Fibroblast of lung (primary cell): ENCODE measurements around the gene HHLA2. TPM values are rescaled to one million over a fixed set of nuclear protein-coding genes. Genes with fewer than 3 reads are reported as not detected.

Experiments
- DNase-seq, 2 donors: peaks; one replicate each; pipeline versions ENCODE4 v3.0.0 to v3.0.0-alpha.2; 2010; ENCODE audit warnings: low read depth in 2 of 2
- H2AFZ ChIP-seq: 2 replicates; pipeline ENCODE4 v1.5.1; 2012; ENCODE audit warnings: low read length, control low read depth, inconsistent platforms
- H3K27ac ChIP-seq: 2 replicates; pipeline ENCODE4 v1.5.1; 2011; ENCODE audit warnings: low read length, control low read depth; ENCODE audit not compliant: insufficient read depth
- H3K27me3 ChIP-seq: 2 replicates; pipeline ENCODE4 v1.5.1; 2011; ENCODE audit warnings: mild to moderate bottlenecking, low read length; ENCODE audit not compliant: control insufficient read depth, insufficient read depth
- H3K36me3 ChIP-seq: 2 replicates; pipeline ENCODE4 v1.5.1; 2011; ENCODE audit warnings: low read length; ENCODE audit not compliant: control insufficient read depth, insufficient read depth
- H3K4me1 ChIP-seq: 2 replicates; pipeline ENCODE4 v1.5.1; 2011; ENCODE audit warnings: low read length; ENCODE audit not compliant: control insufficient read depth, insufficient read depth; ENCODE audit errors: extremely low read depth
- H3K4me2 ChIP-seq: 2 replicates; pipeline ENCODE4 v1.5.1; 2011; ENCODE audit warnings: low read length, control low read depth; ENCODE audit not compliant: insufficient read depth; ENCODE audit errors: extremely low read depth
- H3K4me3 ChIP-seq, 4 experiments: fragments of 200-600 bp in 1 of 4; sonication (generic) in 1 of 4; replicated peaks in 1 of 4; 2 replicates each; pipeline ENCODE4 v1.5.1; 2011 to 2016; ENCODE audit warnings: low read length in 4 of 4, low read depth in 3 of 4, mild to moderate bottlenecking in 3 of 4, control low read depth in 2 of 4, inconsistent platforms in 1 of 4, mixed read lengths in 1 of 4; ENCODE audit not compliant: insufficient read depth in 1 of 4; ENCODE audit errors: control extremely low read depth in 1 of 4
- H3K79me2 ChIP-seq: 2 replicates; pipeline ENCODE4 v1.5.1; 2012; ENCODE audit warnings: mild to moderate bottlenecking, low read length, inconsistent platforms; ENCODE audit not compliant: control insufficient read depth, insufficient read depth
- H3K9ac ChIP-seq: 2 replicates; pipeline ENCODE4 v1.5.1; 2011; ENCODE audit warnings: mild to moderate bottlenecking, low read length, control low read depth; ENCODE audit not compliant: insufficient read depth
- H3K9me3 ChIP-seq: 2 replicates; pipeline ENCODE4 v1.5.1; 2012; ENCODE audit warnings: low read depth, low read length; ENCODE audit not compliant: control insufficient read depth, insufficient read depth
- H4K20me1 ChIP-seq: 2 replicates; pipeline ENCODE4 v1.5.1; 2011; ENCODE audit warnings: low read length; ENCODE audit not compliant: control insufficient read depth, insufficient read depth; ENCODE audit errors: extremely low read depth
- EZH2 ChIP-seq: IDR thresholded peaks from 2 replicates; pipeline ENCODE4 v1.5.1; 2012; ENCODE audit warnings: low read length, control low read depth, mild to moderate bottlenecking; ENCODE audit errors: missing control alignments
- polyA plus RNA-seq, 2 donors: library from polyadenylated mRNA; depleted of rRNA in 1 of 2; stranded (reverse) in 1 of 2; unstranded in 1 of 2; fragments of >200 nt; gene quantifications; 2 replicates each; pipeline ENCODE4 v1.2.1, GENCODE V29; 2011 to 2012; ENCODE audit warnings: missing spikeins in 1 of 2
- total RNA-seq: library from RNA; depleted of rRNA; stranded (reverse); fragments of >200 nt; gene quantifications from 2 replicates; pipeline ENCODE4 v1.2.1, GENCODE V29; 2014
- TF ChIP-seq, protein P1 (sequence below), 2 donors: IDR thresholded peaks in 1 of 2; conservative IDR thresholded peaks in 1 of 2; 1 replicate in 1 of 2; 2 replicates in 1 of 2; pipeline ENCODE4 v1.5.1; 2011 to 2012; ENCODE audit warnings: low read length in 2 of 2, control low read depth in 1 of 2, inconsistent platforms in 1 of 2, low read depth in 1 of 2, mild to moderate bottlenecking in 1 of 2

HHLA2 gene
- total and polyA plus RNA-seq, 2 donors (not counting 1 experiment from before 2014, with no cell fraction given), result not detected

DNA sequence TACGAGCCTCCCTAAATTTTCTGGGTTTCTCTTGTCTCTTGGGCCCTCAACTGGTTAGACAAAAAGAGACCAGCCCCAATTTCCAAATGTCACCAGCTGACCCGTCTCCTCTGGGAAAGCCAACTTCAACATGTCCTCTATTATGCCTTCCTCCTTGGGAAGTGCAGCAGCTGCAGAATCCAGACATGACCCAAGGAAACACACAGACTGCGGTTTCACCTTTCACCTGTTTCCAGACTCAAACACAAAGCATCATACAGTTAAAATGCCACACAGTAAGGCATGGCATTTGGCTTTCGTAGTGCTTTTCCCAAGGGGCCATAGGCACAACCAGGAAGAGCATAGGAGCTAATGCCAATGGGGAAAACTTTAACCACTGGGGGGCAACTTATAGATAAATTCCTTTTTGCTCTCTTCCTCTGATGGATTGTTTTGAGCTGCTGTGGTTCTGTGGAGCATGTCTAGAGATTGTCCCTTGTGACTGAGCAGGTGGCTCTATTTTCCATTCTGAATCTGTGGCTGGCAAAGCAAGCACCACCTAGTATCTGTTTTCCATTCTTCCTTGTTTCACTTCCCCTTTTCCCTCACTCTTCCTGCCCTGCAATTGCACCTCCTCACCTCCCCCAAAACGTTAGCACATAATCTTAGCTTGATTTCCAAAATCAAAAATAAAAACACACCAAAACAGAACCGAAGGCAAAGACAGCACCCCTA is 49.3 kb downstream of the HHLA2 start:
- H3K4me2 ChIP-seq, result no peak overlapping the region
- H3K4me1 ChIP-seq, result no peaks in the 10 kb centered on the region
- H3K27ac ChIP-seq, result no peak overlapping the region
- no peak overlapping the region for H2AFZ ChIP-seq
- no peak overlapping the region for H3K9ac ChIP-seq
- no peak for TF ChIP-seq EZH2
- TF ChIP-seq, protein P1, sequence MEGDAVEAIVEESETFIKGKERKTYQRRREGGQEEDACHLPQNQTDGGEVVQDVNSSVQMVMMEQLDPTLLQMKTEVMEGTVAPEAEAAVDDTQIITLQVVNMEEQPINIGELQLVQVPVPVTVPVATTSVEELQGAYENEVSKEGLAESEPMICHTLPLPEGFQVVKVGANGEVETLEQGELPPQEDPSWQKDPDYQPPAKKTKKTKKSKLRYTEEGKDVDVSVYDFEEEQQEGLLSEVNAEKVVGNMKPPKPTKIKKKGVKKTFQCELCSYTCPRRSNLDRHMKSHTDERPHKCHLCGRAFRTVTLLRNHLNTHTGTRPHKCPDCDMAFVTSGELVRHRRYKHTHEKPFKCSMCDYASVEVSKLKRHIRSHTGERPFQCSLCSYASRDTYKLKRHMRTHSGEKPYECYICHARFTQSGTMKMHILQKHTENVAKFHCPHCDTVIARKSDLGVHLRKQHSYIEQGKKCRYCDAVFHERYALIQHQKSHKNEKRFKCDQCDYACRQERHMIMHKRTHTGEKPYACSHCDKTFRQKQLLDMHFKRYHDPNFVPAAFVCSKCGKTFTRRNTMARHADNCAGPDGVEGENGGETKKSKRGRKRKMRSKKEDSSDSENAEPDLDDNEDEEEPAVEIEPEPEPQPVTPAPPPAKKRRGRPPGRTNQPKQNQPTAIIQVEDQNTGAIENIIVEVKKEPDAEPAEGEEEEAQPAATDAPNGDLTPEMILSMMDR (conservative IDR thresholded peaks at IDR 0.05 in 1 of 2, IDR thresholded peaks at IDR 0.05 in 1 of 2; ENCODE audit: low read depth in 1 of 2, low read length in 2 of 2), result no peak
- H3K79me2 ChIP-seq, result no peaks in the 10 kb centered on the region
- H3K36me3 ChIP-seq, result no peaks in the 10 kb centered on the region
- peak; percentile 10 to 53 for DNase-seq
- H3K9me3 ChIP-seq, result no peaks in the 10 kb centered on the region
- H3K4me3 ChIP-seq, result no peak overlapping the region
- no peaks in the 10 kb centered on the region for H4K20me1 ChIP-seq
- no peaks in the 10 kb centered on the region for H3K27me3 ChIP-seq

DNA sequence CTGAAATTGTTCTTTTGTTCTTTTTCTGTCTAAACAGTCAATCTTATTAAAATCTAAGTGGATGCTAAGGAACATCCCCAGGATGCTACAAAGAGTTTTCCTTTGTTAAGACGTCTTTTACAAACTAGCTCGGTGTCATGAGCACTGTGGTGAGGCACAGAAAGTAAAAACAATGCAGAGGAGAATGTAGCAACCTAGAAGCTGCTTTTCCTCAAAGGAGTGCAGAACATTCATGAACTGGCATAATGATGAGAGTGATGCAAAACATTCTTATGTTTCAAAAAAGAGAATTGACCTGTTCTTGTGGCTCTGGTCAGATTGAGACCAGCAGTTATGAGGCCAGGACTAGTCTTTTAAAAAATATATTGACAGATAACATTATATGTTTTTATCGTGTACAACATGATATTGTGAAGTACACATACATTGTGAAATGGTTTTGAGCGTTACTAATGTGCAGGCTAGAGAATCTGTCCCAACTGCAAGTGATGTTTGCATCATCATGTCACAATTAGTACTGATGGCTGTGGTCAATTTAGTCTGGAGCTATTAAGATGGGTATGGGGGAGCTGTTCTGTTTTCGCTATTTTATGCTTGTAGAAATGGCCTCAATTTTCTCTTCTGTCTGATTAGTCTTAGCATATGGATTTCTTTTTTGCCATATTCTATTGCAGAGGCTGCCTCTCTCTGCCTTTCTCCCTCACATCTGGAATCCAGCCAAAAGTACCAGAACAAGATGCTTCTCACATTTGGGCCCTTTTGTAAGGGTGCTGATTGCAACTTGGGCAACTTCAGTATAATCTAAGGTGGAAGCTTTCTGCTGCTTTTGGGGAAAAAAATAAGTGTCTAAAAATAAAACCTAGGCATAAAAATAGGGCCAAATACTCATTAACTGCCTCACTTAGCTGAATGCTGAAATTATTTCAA is 50.2 kb downstream of the HHLA2 start:
- H3K4me3 ChIP-seq, result no peak overlapping the region
- H3K79me2 ChIP-seq, result no peaks in the 10 kb centered on the region
- H3K4me2 ChIP-seq, result no peak overlapping the region
- peak in 1 of 2 donors; percentile 61 for DNase-seq
- no peaks in the 10 kb centered on the region for H4K20me1 ChIP-seq
- TF ChIP-seq, protein P1 (conservative IDR thresholded peaks at IDR 0.05 in 1 of 2, IDR thresholded peaks at IDR 0.05 in 1 of 2; ENCODE audit: low read depth in 1 of 2, low read length in 2 of 2), result no peak
- TF ChIP-seq EZH2, result no peak
- no peaks in the 10 kb centered on the region for H3K4me1 ChIP-seq
- H3K9ac ChIP-seq, result no peak overlapping the region
- no peak overlapping the region for H3K27ac ChIP-seq
- H3K9me3 ChIP-seq, result no peaks in the 10 kb centered on the region
- no peak overlapping the region for H2AFZ ChIP-seq
- H3K36me3 ChIP-seq, result no peaks in the 10 kb centered on the region
- no peaks in the 10 kb centered on the region for H3K27me3 ChIP-seq

DNA sequence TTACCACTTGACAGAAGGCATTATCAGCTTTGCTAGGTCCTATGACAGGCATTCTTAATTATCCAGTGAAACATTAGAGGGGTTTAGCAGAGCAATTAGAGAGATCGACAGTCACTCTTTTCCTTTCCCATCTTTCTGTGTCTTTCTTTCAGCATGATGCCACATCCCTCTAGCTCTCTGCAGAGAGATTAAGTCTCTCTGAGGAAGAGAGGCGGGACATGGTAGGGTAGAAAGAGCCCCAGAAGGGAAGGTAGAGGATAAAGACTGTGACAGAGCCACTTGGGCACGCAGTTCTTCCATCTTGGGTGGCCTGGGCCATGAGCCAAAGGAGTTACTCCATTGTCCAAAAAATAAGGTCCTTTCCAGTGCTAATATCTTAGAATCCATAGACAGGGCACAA is 55.8 kb downstream of the HHLA2 start:
- no peak overlapping the region for H3K27ac ChIP-seq
- no peak overlapping the region for H3K4me2 ChIP-seq
- no peaks in the 10 kb centered on the region for H4K20me1 ChIP-seq
- no peaks in the 10 kb centered on the region for H3K27me3 ChIP-seq
- H2AFZ ChIP-seq, result no peak overlapping the region
- H3K9me3 ChIP-seq, result no peaks in the 10 kb centered on the region
- H3K4me3 ChIP-seq, result no peak overlapping the region
- no peak for DNase-seq
- no peaks in the 10 kb centered on the region for H3K4me1 ChIP-seq
- H3K36me3 ChIP-seq, result no peaks in the 10 kb centered on the region
- no peak for TF ChIP-seq EZH2
- TF ChIP-seq, protein P1 (conservative IDR thresholded peaks at IDR 0.05 in 1 of 2, IDR thresholded peaks at IDR 0.05 in 1 of 2; ENCODE audit: low read depth in 1 of 2, low read length in 2 of 2), result no peak
- H3K79me2 ChIP-seq, result no peaks in the 10 kb centered on the region
- no peak overlapping the region for H3K9ac ChIP-seq
